HCT116 (cell line): ENCODE measurements around the gene VEGFA. TPM values are rescaled to one million over a fixed set of nuclear protein-coding genes. Genes with fewer than 3 reads are reported as not detected.

Experiments used
- ATAC-seq: fragments of 200-7000 bp; cut with Tn5 transposase; 2 replicates; pipeline ENCODE4 v1.9.1; 2020; ENCODE audit warnings: mild to moderate bottlenecking, moderate library complexity
- BruUV-seq: library from RNA; stranded (reverse); fragments of 400-500 nt; replicated peaks from 2 replicates; lab custom pipeline; 2021; lab: Mats Ljungman, UMichigan
- CTCF ChIA-PET: fragments of 300-600 bp; sonication (Branson Sonifier 250); formaldehyde crosslinking; loops from one replicate; lab custom pipeline; 2021; ENCODE audit warnings: antibody characterized with exemption; lab: Charles Lee
- POLR2A ChIA-PET: fragments of 300-600, 350-600 bp; sonication (Branson Sonifier 250); formaldehyde crosslinking; loops from one replicate; lab custom pipeline; 2021; ENCODE audit warnings: antibody characterized with exemption; lab: Charles Lee
- RAD21 ChIA-PET, 2 experiments: fragments of 300-600 bp; sonication (Branson Sonifier 250); formaldehyde crosslinking; loops; one replicate each; lab custom pipeline; 2023; ENCODE audit warnings: low total read pairs in 2 of 2; ENCODE audit not compliant: uncharacterized antibody in 2 of 2, unreplicated experiment in 2 of 2, low non-redundant PET in 1 of 2; lab: Charles Lee
- DNase-seq: peaks from one replicate; pipeline ENCODE4 v3.0.0-alpha.2; 2010; ENCODE audit warnings: low read depth, low spot score
- H2AFZ ChIP-seq: fragments of 200-600 bp; shearing (Covaris generic), sonication (generic); 2 replicates; pipeline ENCODE4 v1.6.1; 2017; ENCODE audit warnings: low read depth, mixed run types, mixed read lengths, antibody characterized with exemption, low read length; ENCODE audit not compliant: poor library complexity, severe bottlenecking
- H3K27ac ChIP-seq: 2 replicates; pipeline ENCODE4 v1.5.1; 2012; ENCODE audit warnings: low read depth, low read length
- H3K27me3 ChIP-seq: fragments of 200-600 bp; sonication (generic); 2 replicates; pipeline ENCODE4 v1.6.1; 2016; ENCODE audit warnings: mixed run types, low read length, mixed read lengths; ENCODE audit not compliant: insufficient read depth
- H3K36me3 ChIP-seq, 2 experiments: fragments of 200-500 bp in 1 of 2; fragments of 200-600 bp in 1 of 2; sonication (Bioruptor generic) in 1 of 2; sonication (generic) in 1 of 2; 2 replicates each; pipeline versions ENCODE4 v1.5.1 to v1.6.1; 2014 to 2016; ENCODE audit warnings: low read length in 2 of 2, inconsistent platforms in 1 of 2, mixed read lengths in 1 of 2, mixed run types in 1 of 2; ENCODE audit not compliant: insufficient read depth in 2 of 2, control insufficient read depth in 1 of 2
- H3K4me1 ChIP-seq, 2 experiments: fragments of 200-600 bp in 1 of 2; sonication (generic) in 1 of 2; 2 replicates each; pipeline versions ENCODE4 v1.5.1 to v1.6.1; 2012 to 2017; ENCODE audit warnings: low read length in 2 of 2, inconsistent platforms in 1 of 2, mild to moderate bottlenecking in 1 of 2, mixed read lengths in 1 of 2, mixed run types in 1 of 2, moderate library complexity in 1 of 2; ENCODE audit not compliant: insufficient read depth in 2 of 2, control insufficient read depth in 1 of 2
- H3K4me2 ChIP-seq: fragments of 200-600 bp; sonication (generic); 2 replicates; pipeline ENCODE4 v1.6.1; 2017; ENCODE audit warnings: mixed run types, low read length, mixed read lengths
- H3K4me3 ChIP-seq, 2 experiments: fragments of 200-600 bp in 1 of 2; sonication (generic) in 1 of 2; replicated peaks in 1 of 2; 2 replicates each; pipeline ENCODE4 v1.5.1; 2011 to 2016; ENCODE audit warnings: low read length in 2 of 2, control low read depth in 1 of 2, low read depth in 1 of 2, mild to moderate bottlenecking in 1 of 2, mixed read lengths in 1 of 2, mixed run types in 1 of 2
- H3K79me2 ChIP-seq: fragments of 200-600 bp; sonication (generic); 2 replicates; pipeline ENCODE4 v1.6.1; 2017; ENCODE audit warnings: mild to moderate bottlenecking, mixed run types, low read length, moderate library complexity, mixed read lengths; ENCODE audit not compliant: insufficient read depth
- H3K9ac ChIP-seq: fragments of 200-600 bp; sonication (generic); 2 replicates; pipeline ENCODE4 v1.6.1; 2016; ENCODE audit warnings: low read length, mixed read lengths
- H3K9me2 ChIP-seq: fragments of 200-600 bp; sonication (generic), shearing (Covaris generic); 2 replicates; pipeline ENCODE4 v1.6.1; 2017; ENCODE audit warnings: mixed run types, mild to moderate bottlenecking, moderate library complexity; ENCODE audit not compliant: insufficient read depth
- H3K9me3 ChIP-seq, 2 experiments: fragments of 200-500 bp in 1 of 2; fragments of 200-600 bp in 1 of 2; sonication (Bioruptor generic) in 1 of 2; sonication (generic) in 1 of 2; 2 replicates each; pipeline ENCODE4 v1.6.1; 2014 to 2017; ENCODE audit warnings: low read length in 2 of 2, mixed read lengths in 2 of 2, inconsistent platforms in 1 of 2, low read depth in 1 of 2, mild to moderate bottlenecking in 1 of 2, mixed run types in 1 of 2, moderate library complexity in 1 of 2; ENCODE audit not compliant: control insufficient read depth in 1 of 2, insufficient read depth in 1 of 2
- H4K20me1 ChIP-seq: fragments of 200-600 bp; sonication (generic), shearing (Covaris generic); 2 replicates; pipeline ENCODE4 v1.6.1; 2017; ENCODE audit warnings: mixed run types, mild to moderate bottlenecking, moderate library complexity; ENCODE audit not compliant: insufficient read depth
- ATF3 ChIP-seq: IDR thresholded peaks from 2 replicates; pipeline ENCODE4 v1.6.1; 2012
- CBX3 ChIP-seq: IDR thresholded peaks from 2 replicates; pipeline ENCODE4 v1.6.1; 2012; ENCODE audit warnings: low read depth
- CEBPB ChIP-seq: IDR thresholded peaks from 2 replicates; pipeline ENCODE4 v1.6.1; 2012; ENCODE audit warnings: low read depth
- CTCF ChIP-seq, 3 experiments: fragments of 200-600 bp in 1 of 3; sonication (generic) in 1 of 3; IDR thresholded peaks in 2 of 3; conservative IDR thresholded peaks in 1 of 3; 2 replicates each; pipeline ENCODE4 v1.5.1; 2012 to 2017; ENCODE audit warnings: low read depth in 2 of 3, low read length in 2 of 3, antibody characterized with exemption in 1 of 3, borderline replicate concordance in 1 of 3, control low read depth in 1 of 3, mild to moderate bottlenecking in 1 of 3, mixed read lengths in 1 of 3, mixed run types in 1 of 3, moderate library complexity in 1 of 3; ENCODE audit not compliant: insufficient read depth in 1 of 3
- EGR1 ChIP-seq: IDR thresholded peaks from 2 replicates; pipeline ENCODE4 v1.6.1; 2012; ENCODE audit warnings: low read depth
- ELF1 ChIP-seq: IDR thresholded peaks from 2 replicates; pipeline ENCODE4 v1.6.1; 2012; ENCODE audit warnings: low read depth, borderline replicate concordance
- EZH2 ChIP-seq: fragments of 200-600 bp; sonication (generic); IDR thresholded peaks from 2 replicates; pipeline ENCODE4 v1.6.1; 2017; ENCODE audit warnings: antibody characterized with exemption, mixed run types
- EZH2phosphoT487 ChIP-seq: fragments of 200-600 bp; IDR thresholded peaks from 2 replicates; pipeline ENCODE4 v1.6.1; 2018; ENCODE audit warnings: antibody characterized with exemption, borderline replicate concordance
- SIN3A ChIP-seq: IDR thresholded peaks from 2 replicates; pipeline ENCODE4 v1.6.1; 2012; ENCODE audit warnings: low read depth
- SP1 ChIP-seq: IDR thresholded peaks from 2 replicates; pipeline ENCODE4 v1.6.1; 2012; ENCODE audit warnings: low read depth
- TCF7L2 ChIP-seq: IDR thresholded peaks from 2 replicates; pipeline ENCODE4 v1.7.0; 2011; ENCODE audit warnings: borderline replicate concordance, inconsistent platforms; ENCODE audit not compliant: insufficient read depth, insufficient read length; ENCODE audit errors: extremely low read depth
- YY1 ChIP-seq: IDR thresholded peaks from 2 replicates; pipeline ENCODE4 v1.6.1; 2011; ENCODE audit warnings: low read length, low read depth, moderate library complexity, mild to moderate bottlenecking; ENCODE audit not compliant: insufficient replicate concordance; ENCODE audit errors: extremely low read depth
- ZBTB33 ChIP-seq: IDR thresholded peaks from 2 replicates; pipeline ENCODE4 v1.6.1; 2011; ENCODE audit warnings: mild to moderate bottlenecking, low read length, moderate library complexity; ENCODE audit not compliant: insufficient replicate concordance; ENCODE audit errors: extremely low read depth
- ZFX ChIP-seq: fragments of 450-650 bp; IDR thresholded peaks from 2 replicates; pipeline ENCODE4 v1.6.1; 2017
- intact Hi-C: fragments of 100-400 bp; cut with micrococcal nuclease; formaldehyde crosslinking; loops from 2 replicates; pipeline ENCODE4 v1.10.0; 2022
- total RNA-seq: library from RNA; stranded (reverse); gene quantifications from one replicate; pipeline ENCODE4 v1.2.1, GENCODE V29; 2021; ENCODE audit not compliant: unreplicated experiment

Gene VEGFA
- total RNA-seq, 1 experiment from 2014 or later, result 112 TPM

GRCh38 chr6:43814111-43814510 lies 44.1 kb downstream of the VEGFA start (continued):
- TF ChIP-seq CTCF (IDR thresholded peaks at IDR 0.05 in 2 of 3, conservative IDR thresholded peaks at IDR 0.05 in 1 of 3; ENCODE audit: borderline replicate concordance in 1 of 3, insufficient read depth in 1 of 3, low read depth in 2 of 3, low read length in 2 of 3) (no peak), SP1 (no peak), ZBTB33 (no peak), EGR1 (no peak), SIN3A (no peak)

GRCh38 chr6:43814865-43815264 lies 44.9 kb downstream of the VEGFA start:
- Histone ChIP-seq H3K27me3 (no peaks in the 10 kb centered on the region), H3K27ac (no peak overlapping the region), H3K9ac (no peak overlapping the region), H2AFZ (no peak overlapping the region), H3K4me3 (no peak overlapping the region), H3K9me2 (no peaks in the 10 kb centered on the region), H3K4me2 (no peak overlapping the region), H3K9me3 (no peaks in the 10 kb centered on the region), H4K20me1 (no peaks in the 10 kb centered on the region), H3K36me3 (no peaks in the 10 kb centered on the region), H3K4me1 (peaks cover 3 to 22% of the 10 kb centered on the region in 2 experiments; a peak in 3 of 4 replicates), H3K79me2 (no peaks in the 10 kb centered on the region)
- no peak for DNase-seq
- no TSS peak for BruUV-seq
- POLR2A ChIA-PET, result no interaction called here
- CTCF ChIA-PET, result no interaction called here
- RAD21 ChIA-PET, result no interaction called here
- TF ChIP-seq ELF1 (no peak), EZH2 (no peak), CBX3 (no peak), YY1 (no peak), EZH2phosphoT487 (no peak), TCF7L2 (no peak), CEBPB (no peak), ATF3 (no peak), ZFX (no peak)
- ATAC-seq, result no peak
- intact Hi-C loops, result no loop called here
